ENCODE measurements around the gene KPTN. TPM values are rescaled to one million over a fixed set of nuclear protein-coding genes. Genes with fewer than 3 reads are reported as not detected.

KPTN gene
- total and polyA plus RNA-seq, 2 of the 8 experiments (the other 6 are each of a cell fraction or from before 2014, with no cell fraction given) = 23.6 to 31.3 TPM

DNA sequence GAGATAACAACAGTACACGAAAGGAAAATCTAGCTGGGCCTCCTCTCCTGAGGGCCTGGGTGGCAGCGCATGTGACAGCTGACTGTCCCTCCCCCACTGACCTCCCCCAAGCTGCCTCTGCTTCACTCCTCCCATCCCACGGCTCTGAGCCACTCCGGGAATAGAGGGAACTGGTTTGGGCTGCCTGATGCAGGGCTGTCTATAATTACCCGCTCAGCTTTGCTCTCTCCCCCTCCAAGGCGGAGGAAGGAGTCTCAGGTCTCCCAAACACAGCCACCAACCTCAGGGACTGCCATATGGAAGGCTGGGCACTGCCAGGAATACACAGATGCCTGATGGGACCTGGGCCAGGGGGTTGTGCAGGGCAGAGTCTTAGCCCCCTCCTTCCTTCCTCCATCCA, 23.0 kb upstream of the KPTN start:
- Histone ChIP-seq H3K56ac (replicated peaks; ENCODE audit: insufficient read length, low read depth, low read length) (no peak overlapping the region), H2BK20ac (ENCODE audit: low read length) (no peak overlapping the region), H3K4me1 (replicated peaks in 1 of 4; ENCODE audit: control insufficient read depth in 3 of 4, insufficient read depth in 4 of 4, low read length in 3 of 4) (peaks cover 0 to 8% (median under 1%) of the 10 kb centered on the region in 4 experiments; a peak in 4 of 7 replicates), H3K23me2 (ENCODE audit: low read depth, low read length) (no peaks in the 10 kb centered on the region), H3K79me2 (ENCODE audit: control insufficient read depth in 1 of 2, insufficient read depth in 2 of 2, low read length in 2 of 2) (peaks cover 3 to 59% of the 10 kb centered on the region in 2 experiments; a peak in 2 of 4 replicates), H3K18ac (ENCODE audit: extremely low read depth, low read length) (no peak overlapping the region), H2BK5ac (ENCODE audit: low read depth, low read length) (no peak overlapping the region; the same call in 1 of the 2 replicates), H3K4ac (replicated peaks; ENCODE audit: insufficient read length, low read depth, low read length) (no peak overlapping the region), H3K27ac (ENCODE audit: low read depth, low read length) (0 out of 2 replicates have a peak overlapping the region, but pooled peaks have one; percentile 22), H4K8ac (ENCODE audit: extremely low read depth, insufficient read depth, low read length) (peak overlapping the region; percentile 52; the same call in 1 of the 2 replicates), H2AFZ (ENCODE audit: low read length) (no peak overlapping the region), H2BK120ac (replicated peaks; ENCODE audit: low read depth, low read length) (no peak overlapping the region), H3K23ac (ENCODE audit: insufficient read length) (no peak overlapping the region), H3K36me3 (ENCODE audit: control insufficient read depth in 2 of 4, insufficient read depth in 4 of 4, low read length in 3 of 4) (no peaks in the 10 kb centered on the region), H4K20me1 (replicated peaks in 1 of 2; ENCODE audit: control insufficient read depth in 1 of 2, insufficient read depth in 2 of 2, low read length in 2 of 2) (peaks cover 9 to 11% of the 10 kb centered on the region in 2 experiments), H3K4me3 (ENCODE audit: extremely low read depth in 1 of 4, insufficient read depth in 2 of 4, low read depth in 3 of 4, low read length in 4 of 4) (no peak overlapping the region), H3K79me1 (ENCODE audit: low read depth, low read length) (peaks cover 24% of the 10 kb centered on the region), H3K4me2 (ENCODE audit: insufficient read depth in 1 of 2, low read depth in 2 of 2, low read length in 2 of 2) (no peak overlapping the region), H3K9me3 (ENCODE audit: insufficient read depth in 2 of 2, low read depth in 1 of 2, low read length in 1 of 2) (no peaks in the 10 kb centered on the region), H3K27me3 (replicated peaks in 1 of 4; ENCODE audit: control insufficient read depth in 3 of 4, extremely low read depth in 1 of 4, insufficient read depth in 3 of 4, low read length in 3 of 4) (no peaks in the 10 kb centered on the region), H3K14ac (ENCODE audit: insufficient read length) (no peak overlapping the region), H3K9ac (replicated peaks in 1 of 4; ENCODE audit: extremely low read depth in 1 of 4, low read depth in 3 of 4, low read length in 3 of 4) (no peak overlapping the region), H2BK15ac (ENCODE audit: low read length) (no peak overlapping the region), H4K91ac (replicated peaks; ENCODE audit: insufficient read length, low read length) (no peak overlapping the region), H4K5ac (ENCODE audit: insufficient read length, low read depth, low read length) (no peak overlapping the region), H2BK12ac (ENCODE audit: low read depth, low read length) (0 out of 2 replicates have a peak overlapping the region, but pooled peaks have one; percentile 17), H2AK5ac (ENCODE audit: low read depth, low read length) (no peak overlapping the region)
- CTCF ChIA-PET (ENCODE audit: partially characterized antibody) = interaction anchor here (0.6 to 2.5 kb wide), 9 partner anchors 11 to 201 kb away, joined by 3 to 10 read pairs (median 3); partner anchors contain the start of gene KPTN
- 88% methylated on average over 6 of the region's 6 CpGs; no CpG with 5 or more reads in 1 of the 2 experiments for WGBS, 2 experiments (ENCODE audit: extremely low coverage in 1 of 2, insufficient coverage in 1 of 2, insufficient read length in 1 of 2, insufficient replicate concordance in 2 of 2, low coverage in 1 of 2, low lambda C conversion rate in 2 of 2, missing lambda C conversion rate in 1 of 2)
- FAIRE-seq = no peak
- no peak for DNase-seq (ENCODE audit: low read depth in 1 of 2, low spot score in 2 of 2)
- POLR2A ChIA-PET (ENCODE audit: partially characterized antibody) = interaction anchor here (0.8 to 5.0 kb wide), 5 partner anchors 9 to 22 kb away, joined by 3 to 17 read pairs (median 4); partner anchors contain the start of gene KPTN
- no peak for TF ChIP-seq BRCA1 (IDR thresholded peaks at IDR 0.05; ENCODE audit: low read depth, low read length)
- TF ChIP-seq, protein P1, sequence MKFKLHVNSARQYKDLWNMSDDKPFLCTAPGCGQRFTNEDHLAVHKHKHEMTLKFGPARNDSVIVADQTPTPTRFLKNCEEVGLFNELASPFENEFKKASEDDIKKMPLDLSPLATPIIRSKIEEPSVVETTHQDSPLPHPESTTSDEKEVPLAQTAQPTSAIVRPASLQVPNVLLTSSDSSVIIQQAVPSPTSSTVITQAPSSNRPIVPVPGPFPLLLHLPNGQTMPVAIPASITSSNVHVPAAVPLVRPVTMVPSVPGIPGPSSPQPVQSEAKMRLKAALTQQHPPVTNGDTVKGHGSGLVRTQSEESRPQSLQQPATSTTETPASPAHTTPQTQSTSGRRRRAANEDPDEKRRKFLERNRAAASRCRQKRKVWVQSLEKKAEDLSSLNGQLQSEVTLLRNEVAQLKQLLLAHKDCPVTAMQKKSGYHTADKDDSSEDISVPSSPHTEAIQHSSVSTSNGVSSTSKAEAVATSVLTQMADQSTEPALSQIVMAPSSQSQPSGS (IDR thresholded peaks at IDR 0.05; ENCODE audit: low read length) = no peak
- no peak for TF ChIP-seq RAD21 (IDR thresholded peaks at IDR 0.05 in 1 of 2, conservative IDR thresholded peaks at IDR 0.05 in 1 of 2; ENCODE audit: low read depth in 2 of 2, low read length in 2 of 2)
- TF ChIP-seq HDAC6 (IDR thresholded peaks at IDR 0.05; ENCODE audit: low read depth, low read length) = no peak
- TF ChIP-seq, protein P2, sequence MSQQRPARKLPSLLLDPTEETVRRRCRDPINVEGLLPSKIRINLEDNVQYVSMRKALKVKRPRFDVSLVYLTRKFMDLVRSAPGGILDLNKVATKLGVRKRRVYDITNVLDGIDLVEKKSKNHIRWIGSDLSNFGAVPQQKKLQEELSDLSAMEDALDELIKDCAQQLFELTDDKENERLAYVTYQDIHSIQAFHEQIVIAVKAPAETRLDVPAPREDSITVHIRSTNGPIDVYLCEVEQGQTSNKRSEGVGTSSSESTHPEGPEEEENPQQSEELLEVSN (IDR thresholded peaks at IDR 0.05) = no peak
- TF ChIP-seq, protein P3, sequence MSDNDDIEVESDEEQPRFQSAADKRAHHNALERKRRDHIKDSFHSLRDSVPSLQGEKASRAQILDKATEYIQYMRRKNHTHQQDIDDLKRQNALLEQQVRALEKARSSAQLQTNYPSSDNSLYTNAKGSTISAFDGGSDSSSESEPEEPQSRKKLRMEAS (IDR thresholded peaks at IDR 0.05) = no peak
- TF ChIP-seq SIX5 (IDR thresholded peaks at IDR 0.05; ENCODE audit: low read depth, low read length) = no peak
- TF ChIP-seq POU5F1 (IDR thresholded peaks at IDR 0.05; ENCODE audit: low read depth, low read length) = no peak
- TF ChIP-seq KDM5A (IDR thresholded peaks at IDR 0.05; ENCODE audit: low read length) = no peak
- no peak for TF ChIP-seq JUN (IDR thresholded peaks at IDR 0.05; ENCODE audit: low read depth, low read length)
- TF ChIP-seq SP4 (IDR thresholded peaks at IDR 0.05; ENCODE audit: low read length) = no peak

All from H1 (cell line).